T-cell (primary cell): Measurements from ENCODE around the gene WFDC12. TPM values are rescaled to one million over a fixed set of nuclear protein-coding genes. Genes with fewer than 3 reads are reported as not detected.

Experiments used
- ATAC-seq, 4 experiments: fragments of 200-7000 bp in 3 of 4; fragments of 150-1000 bp in 1 of 4; cut with Tn5 transposase; replicated peaks in 1 of 4; 1 replicate in 3 of 4; 2 replicates in 1 of 4; pipeline ENCODE4 v1.10.0; 2021; ENCODE audit warnings: moderate library complexity in 3 of 4, mild to moderate bottlenecking in 2 of 4, moderate number of reproducible peaks in 1 of 4
- CTCF ChIA-PET, 2 donors: fragments of 300-600 bp; sonication (Branson Sonifier 250); formaldehyde crosslinking; loops; one replicate each; lab custom pipeline; 2022; ENCODE audit warnings: antibody characterized with exemption in 2 of 2; lab: Charles Lee
- POLR2A ChIA-PET, 2 donors: fragments of 300-600 bp; sonication (Branson Sonifier 250); formaldehyde crosslinking; loops; one replicate each; lab custom pipeline; 2022; ENCODE audit warnings: antibody characterized with exemption in 2 of 2; lab: Charles Lee
- DNase-seq, 35 experiments: peaks; one replicate each; pipeline versions ENCODE4 v3.0.0 to v3.0.0-alpha.2; 2013 to 2023
- H3K27ac ChIP-seq: one replicate; pipeline ENCODE4 v1.5.1; 2013; ENCODE audit warnings: low read length
- H3K27me3 ChIP-seq, 2 experiments: replicated peaks in 1 of 2; 1 replicate in 1 of 2; 2 replicates in 1 of 2; pipeline versions ENCODE4 v1.6.1 to v1.7.0; 2013; ENCODE audit warnings: low read length in 1 of 2, mixed read lengths in 1 of 2; ENCODE audit not compliant: control insufficient read depth in 2 of 2, insufficient read depth in 2 of 2; ENCODE audit errors: extremely low read depth in 1 of 2
- H3K36me3 ChIP-seq, 2 donors: 1 replicate in 1 of 2; 2 replicates in 1 of 2; pipeline versions ENCODE4 v1.6.1 to v1.7.0; 2013; ENCODE audit warnings: low read length in 1 of 2; ENCODE audit not compliant: control insufficient read depth in 2 of 2, insufficient read depth in 1 of 2; ENCODE audit errors: extremely low read depth in 1 of 2
- H3K4me1 ChIP-seq, 2 experiments: 1 replicate in 1 of 2; 2 replicates in 1 of 2; pipeline versions ENCODE4 v1.6.1 to v1.7.0; 2013; ENCODE audit warnings: low read length in 2 of 2, mixed read lengths in 1 of 2; ENCODE audit not compliant: insufficient read depth in 2 of 2, control insufficient read depth in 1 of 2; ENCODE audit errors: extremely low read depth in 1 of 2
- H3K4me3 ChIP-seq, 2 donors: 1 replicate in 1 of 2; 2 replicates in 1 of 2; pipeline versions ENCODE4 v1.5.1 to v1.7.0; 2013; ENCODE audit warnings: mild to moderate bottlenecking in 2 of 2, low read length in 1 of 2, moderate library complexity in 1 of 2; ENCODE audit not compliant: control insufficient read depth in 1 of 2; ENCODE audit errors: extremely low read depth in 1 of 2
- H3K9me3 ChIP-seq: 2 replicates; pipeline ENCODE4 v1.7.0; 2013
- H3K27ac Mint-ChIP-seq, 2 donors: one replicate each; pipeline ENCODE4 v1.8.0; 2020 to 2021; ENCODE audit warnings: mild to moderate bottlenecking in 2 of 2, mixed read lengths in 2 of 2
- H3K27me3 Mint-ChIP-seq, 2 donors: one replicate each; pipeline ENCODE4 v1.8.0; 2021 to 2022; ENCODE audit warnings: mixed read lengths in 2 of 2
- H3K36me3 Mint-ChIP-seq: one replicate; pipeline ENCODE4 v1.8.0; 2021; ENCODE audit warnings: mixed read lengths
- H3K4me1 Mint-ChIP-seq, 3 donors: one replicate each; pipeline ENCODE4 v1.8.0; 2020 to 2022; ENCODE audit warnings: mixed read lengths in 3 of 3, mild to moderate bottlenecking in 1 of 3
- H3K4me3 Mint-ChIP-seq, 3 donors: one replicate each; pipeline ENCODE4 v1.8.0; 2020 to 2022; ENCODE audit warnings: mild to moderate bottlenecking in 3 of 3, mixed read lengths in 3 of 3, moderate library complexity in 3 of 3
- H3K9me3 Mint-ChIP-seq, 3 donors: one replicate each; pipeline ENCODE4 v1.8.0; 2020 to 2022; ENCODE audit warnings: mixed read lengths in 3 of 3
- WGBS: methylation state at CpG from one replicate; pipeline ENCODE4 v1.1.5; 2013; ENCODE audit warnings: missing lambda C conversion rate; ENCODE audit not compliant: insufficient coverage; 5-methylcytosine and 5-hydroxymethylcytosine counted together
- total RNA-seq, 35 experiments: library from RNA in 6 of 35; stranded (reverse) in 6 of 35; fragments of 120-200 nt in 1 of 35; gene quantifications; one replicate each; pipeline versions ENCODE4 v1.2.1 to v1.2.4 and lab custom pipeline; 2013 to 2026

Gene WFDC12
- total RNA-seq, 5 donors from 2014 or later (not counting 1 experiment from before 2014, with no cell fraction given): not detected

- Mint-ChIP-seq H3K4me1 (peaks cover 6 to 11% (median 7%) of the 10 kb centered on the region in 3 donors), H3K9me3 (no peaks in the 10 kb centered on the region), H3K4me3 (no peak overlapping the region), H3K36me3 (no peaks in the 10 kb centered on the region), H3K27ac (no peak overlapping the region), H3K27me3 (peaks cover 9 to 14% of the 10 kb centered on the region in 2 donors)
- DNase-seq (no peak), ATAC-seq (no peak)
- ChIA-PET POLR2A (interaction anchor here in 1 of 2 donors (0.6 kb wide), 1 partner anchor 164 kb away, joined by 3 read pairs; no protein-coding TSS in a partner anchor), CTCF (interaction anchor here in 1 of 2 donors (1.9 kb wide), 1 partner anchor 69 kb away, joined by 6 read pairs; no protein-coding TSS in a partner anchor)
- H3K4me3 ChIP-seq: no peak overlapping the region
- H3K27ac ChIP-seq: no peak overlapping the region
- peaks cover 0 to 12% of the 10 kb centered on the region in 2 experiments for H3K27me3 ChIP-seq
- H3K9me3 ChIP-seq: no peaks in the 10 kb centered on the region
- peaks cover 0 to 4% of the 10 kb centered on the region in 2 experiments for H3K4me1 ChIP-seq
- H3K36me3 ChIP-seq: no peaks in the 10 kb centered on the region
Measured at GRCh38 chr20:45112754-45113153, 11.5 kb downstream of the WFDC12 start.

GRCh38 chr20:45111799-45112471 is 12.3 kb downstream of the WFDC12 start:
- Mint-ChIP-seq H3K36me3 (no peaks in the 10 kb centered on the region), H3K9me3 (no peaks in the 10 kb centered on the region), H3K27me3 (peaks cover 7 to 13% of the 10 kb centered on the region in 2 donors), H3K27ac (no peak overlapping the region), H3K4me1 (peaks cover 6 to 11% (median 7%) of the 10 kb centered on the region in 3 donors), H3K4me3 (no peak overlapping the region)
- 81% methylated on average over 7 of the region's 17 CpGs for WGBS
- Histone ChIP-seq H3K36me3 (no peaks in the 10 kb centered on the region), H3K4me3 (no peak overlapping the region), H3K27me3 (peaks cover under 1 to 12% of the 10 kb centered on the region in 2 experiments), H3K9me3 (no peaks in the 10 kb centered on the region), H3K27ac (no peak overlapping the region), H3K4me1 (peaks cover 0 to 4% of the 10 kb centered on the region in 2 experiments)
- ChIA-PET POLR2A (no interaction called here), CTCF (interaction anchor here (0.5 to 1.9 kb wide), 5 partner anchors 15 to 662 kb away, joined by 3 to 6 read pairs (median 3); no protein-coding TSS in a partner anchor)
- DNase-seq (peak in 1 of 35 experiments; percentile 28), ATAC-seq (no peak)

GRCh38 chr20:45111285-45111684 is 13.0 kb downstream of the WFDC12 start:
- POLR2A ChIA-PET: no interaction called here
- H3K27ac Mint-ChIP-seq: no peak overlapping the region
- H3K36me3 Mint-ChIP-seq: no peaks in the 10 kb centered on the region
- no peak for DNase-seq
- peaks cover 6 to 11% (median 7%) of the 10 kb centered on the region in 3 donors for H3K4me1 Mint-ChIP-seq
- ATAC-seq: no peak
- H3K4me3 Mint-ChIP-seq: no peak overlapping the region
- Histone ChIP-seq H3K27me3 (peaks cover 4 to 12% of the 10 kb centered on the region in 2 experiments), H3K4me1 (peaks cover 0 to 4% of the 10 kb centered on the region in 2 experiments), H3K4me3 (no peak overlapping the region), H3K27ac (no peak overlapping the region), H3K9me3 (no peaks in the 10 kb centered on the region), H3K36me3 (no peaks in the 10 kb centered on the region)
- peaks cover 4 to 16% of the 10 kb centered on the region in 2 donors for H3K27me3 Mint-ChIP-seq
- WGBS: 86% methylated on average over 8 of the region's 11 CpGs
- CTCF ChIA-PET: interaction anchor here (0.5 to 1.9 kb wide), 4 partner anchors 15 to 663 kb away, joined by 3 to 6 read pairs (median 4); no protein-coding TSS in a partner anchor
- H3K9me3 Mint-ChIP-seq: no peaks in the 10 kb centered on the region

GRCh38 chr20:45110301-45110700 is 14.0 kb downstream of the WFDC12 start:
- no peak overlapping the region for H3K27ac ChIP-seq
- ATAC-seq (no peak), DNase-seq (no peak)
- no peaks in the 10 kb centered on the region for H3K36me3 ChIP-seq
- Mint-ChIP-seq H3K27me3 (peaks cover 4 to 15% of the 10 kb centered on the region in 2 donors), H3K27ac (no peak overlapping the region), H3K4me1 (peaks cover 5 to 10% (median 7%) of the 10 kb centered on the region in 3 donors), H3K36me3 (no peaks in the 10 kb centered on the region), H3K4me3 (no peak overlapping the region), H3K9me3 (no peaks in the 10 kb centered on the region)
- ChIA-PET POLR2A (no interaction called here), CTCF (no interaction called here)
- peaks cover 0 to 4% of the 10 kb centered on the region in 2 experiments for H3K4me1 ChIP-seq
- peaks cover 4 to 8% of the 10 kb centered on the region in 2 experiments for H3K27me3 ChIP-seq
- no peak overlapping the region for H3K4me3 ChIP-seq
- H3K9me3 ChIP-seq: no peaks in the 10 kb centered on the region
- WGBS: 93% methylated on average over 11 of the region's 11 CpGs

- DNase-seq: no peak
- Mint-ChIP-seq H3K36me3 (no peaks in the 10 kb centered on the region), H3K27ac (no peak overlapping the region), H3K9me3 (no peaks in the 10 kb centered on the region), H3K4me1 (peaks cover under 1 to 3% (median 2%) of the 10 kb centered on the region in 3 donors), H3K27me3 (peaks cover 6 to 18% of the 10 kb centered on the region in 2 donors), H3K4me3 (no peak overlapping the region)
- CTCF ChIA-PET: no interaction called here
- POLR2A ChIA-PET: no interaction called here
- no peak for ATAC-seq
- Histone ChIP-seq H3K36me3 (no peaks in the 10 kb centered on the region), H3K9me3 (no peaks in the 10 kb centered on the region), H3K4me3 (no peak overlapping the region), H3K27me3 (peaks cover 4 to 6% of the 10 kb centered on the region in 2 experiments), H3K4me1 (no peaks in the 10 kb centered on the region), H3K27ac (no peak overlapping the region)
- 80% methylated on average over 5 of the region's 8 CpGs for WGBS
Measured at GRCh38 chr20:45109634-45110033, 14.6 kb downstream of the WFDC12 start.

- Histone ChIP-seq H3K4me3 (no peak overlapping the region), H3K27ac (no peak overlapping the region), H3K4me1 (peaks cover 0 to 6% of the 10 kb centered on the region in 2 experiments), H3K9me3 (no peaks in the 10 kb centered on the region), H3K27me3 (peaks cover 4 to 17% of the 10 kb centered on the region in 2 experiments), H3K36me3 (no peaks in the 10 kb centered on the region)
- ChIA-PET CTCF (interaction anchor here in 1 of 2 donors (1.5 kb wide), 1 partner anchor 9 kb away, joined by 5 read pairs; no protein-coding TSS in a partner anchor), POLR2A (no interaction called here)
- DNase-seq (no peak), ATAC-seq (no peak)
- Mint-ChIP-seq H3K9me3 (no peaks in the 10 kb centered on the region), H3K4me1 (peaks cover 0 to 6% (median 5%) of the 10 kb centered on the region in 3 donors), H3K4me3 (no peak overlapping the region), H3K36me3 (no peaks in the 10 kb centered on the region), H3K27me3 (peaks cover 20 to 32% of the 10 kb centered on the region in 2 donors), H3K27ac (no peak overlapping the region)
- WGBS: no CpG with 5 or more reads among the region's 2 CpGs
Measured at GRCh38 chr20:45105317-45105716, 18.9 kb downstream of the WFDC12 start.
